ENCODE measurements around the gene CAPS.

DNA sequence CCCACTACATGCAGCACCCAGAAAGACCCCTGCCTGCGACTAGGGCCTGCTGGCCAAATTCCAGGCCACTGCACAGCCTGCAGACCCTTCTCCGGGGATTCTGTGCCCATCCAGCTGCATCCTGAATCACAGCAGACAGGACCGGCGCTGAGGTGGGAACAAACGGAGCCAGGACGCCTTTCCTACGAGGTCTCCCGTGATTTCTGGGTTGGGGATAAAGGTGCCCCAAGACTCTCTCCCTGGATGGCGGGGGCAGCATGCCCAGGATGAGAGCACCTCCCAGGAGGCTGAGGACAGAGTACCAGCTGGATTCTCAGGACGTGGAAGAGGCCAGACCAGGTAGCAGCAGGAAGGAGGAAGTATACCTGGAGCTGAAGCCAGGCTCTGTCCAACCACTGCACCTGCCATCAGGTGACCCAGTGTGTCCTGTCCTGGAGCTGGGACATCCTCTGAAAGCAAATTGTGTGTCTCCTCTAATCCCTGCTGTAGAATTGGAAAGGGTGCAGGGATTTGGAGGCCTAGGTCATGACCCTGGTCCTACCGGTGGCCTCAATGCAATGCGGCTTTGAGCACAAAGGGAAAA lies 40.3 kb upstream of the CAPS start:
- TF ChIP-seq EZH2 (IDR thresholded peaks at IDR 0.05; ENCODE audit: borderline replicate concordance, low read depth, low read length, poor library complexity, severe bottlenecking) = no peak
- TF ChIP-seq, protein P1, sequence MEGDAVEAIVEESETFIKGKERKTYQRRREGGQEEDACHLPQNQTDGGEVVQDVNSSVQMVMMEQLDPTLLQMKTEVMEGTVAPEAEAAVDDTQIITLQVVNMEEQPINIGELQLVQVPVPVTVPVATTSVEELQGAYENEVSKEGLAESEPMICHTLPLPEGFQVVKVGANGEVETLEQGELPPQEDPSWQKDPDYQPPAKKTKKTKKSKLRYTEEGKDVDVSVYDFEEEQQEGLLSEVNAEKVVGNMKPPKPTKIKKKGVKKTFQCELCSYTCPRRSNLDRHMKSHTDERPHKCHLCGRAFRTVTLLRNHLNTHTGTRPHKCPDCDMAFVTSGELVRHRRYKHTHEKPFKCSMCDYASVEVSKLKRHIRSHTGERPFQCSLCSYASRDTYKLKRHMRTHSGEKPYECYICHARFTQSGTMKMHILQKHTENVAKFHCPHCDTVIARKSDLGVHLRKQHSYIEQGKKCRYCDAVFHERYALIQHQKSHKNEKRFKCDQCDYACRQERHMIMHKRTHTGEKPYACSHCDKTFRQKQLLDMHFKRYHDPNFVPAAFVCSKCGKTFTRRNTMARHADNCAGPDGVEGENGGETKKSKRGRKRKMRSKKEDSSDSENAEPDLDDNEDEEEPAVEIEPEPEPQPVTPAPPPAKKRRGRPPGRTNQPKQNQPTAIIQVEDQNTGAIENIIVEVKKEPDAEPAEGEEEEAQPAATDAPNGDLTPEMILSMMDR (conservative IDR thresholded peaks at IDR 0.05; ENCODE audit: low read depth, low read length) = no peak
